Measurements from ENCODE around the gene IL1RAPL2.

DNA sequence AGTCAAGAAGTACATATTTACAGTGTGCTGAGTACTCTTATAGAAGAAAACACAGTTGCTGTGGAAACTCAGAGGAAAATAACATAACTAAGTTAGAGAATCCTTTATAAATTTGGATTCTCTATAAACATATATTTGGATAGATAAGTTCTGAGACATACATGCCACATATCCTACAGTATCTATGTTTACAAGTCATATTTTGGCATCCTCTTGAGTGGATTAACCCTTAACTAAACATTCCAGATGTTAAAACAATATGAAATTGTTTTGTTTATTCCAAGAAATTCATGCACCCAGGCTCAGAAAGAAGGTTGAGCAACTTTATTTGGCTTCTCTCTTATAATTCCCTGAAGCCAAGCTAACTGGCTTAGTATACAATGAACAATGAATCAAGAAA lies 387.3 kb downstream of the IL1RAPL2 start:
- no peak for TF ChIP-seq TOX (CRISPR knock-in tag; IDR thresholded peaks at IDR 0.05; ENCODE audit: borderline replicate concordance)
- TF ChIP-seq, protein P1, sequence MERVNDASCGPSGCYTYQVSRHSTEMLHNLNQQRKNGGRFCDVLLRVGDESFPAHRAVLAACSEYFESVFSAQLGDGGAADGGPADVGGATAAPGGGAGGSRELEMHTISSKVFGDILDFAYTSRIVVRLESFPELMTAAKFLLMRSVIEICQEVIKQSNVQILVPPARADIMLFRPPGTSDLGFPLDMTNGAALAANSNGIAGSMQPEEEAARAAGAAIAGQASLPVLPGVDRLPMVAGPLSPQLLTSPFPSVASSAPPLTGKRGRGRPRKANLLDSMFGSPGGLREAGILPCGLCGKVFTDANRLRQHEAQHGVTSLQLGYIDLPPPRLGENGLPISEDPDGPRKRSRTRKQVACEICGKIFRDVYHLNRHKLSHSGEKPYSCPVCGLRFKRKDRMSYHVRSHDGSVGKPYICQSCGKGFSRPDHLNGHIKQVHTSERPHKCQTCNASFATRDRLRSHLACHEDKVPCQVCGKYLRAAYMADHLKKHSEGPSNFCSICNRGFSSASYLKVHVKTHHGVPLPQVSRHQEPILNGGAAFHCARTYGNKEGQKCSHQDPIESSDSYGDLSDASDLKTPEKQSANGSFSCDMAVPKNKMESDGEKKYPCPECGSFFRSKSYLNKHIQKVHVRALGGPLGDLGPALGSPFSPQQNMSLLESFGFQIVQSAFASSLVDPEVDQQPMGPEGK (CRISPR knock-in tag; IDR thresholded peaks at IDR 0.05; ENCODE audit: borderline replicate concordance): no peak
- no peak for TF ChIP-seq ZFP3 (CRISPR knock-in tag; IDR thresholded peaks at IDR 0.05)
- no peak for TF ChIP-seq ZNF70 (CRISPR knock-in tag; IDR thresholded peaks at IDR 0.05)
- no peak for TF ChIP-seq ESRRG (CRISPR knock-in tag; IDR thresholded peaks at IDR 0.05)
- no peak for TF ChIP-seq PPARA (CRISPR knock-in tag; IDR thresholded peaks at IDR 0.05; ENCODE audit: borderline replicate concordance)
- TF ChIP-seq ZC3H10 (CRISPR knock-in tag; IDR thresholded peaks at IDR 0.05): no peak
- TF ChIP-seq, protein P2, sequence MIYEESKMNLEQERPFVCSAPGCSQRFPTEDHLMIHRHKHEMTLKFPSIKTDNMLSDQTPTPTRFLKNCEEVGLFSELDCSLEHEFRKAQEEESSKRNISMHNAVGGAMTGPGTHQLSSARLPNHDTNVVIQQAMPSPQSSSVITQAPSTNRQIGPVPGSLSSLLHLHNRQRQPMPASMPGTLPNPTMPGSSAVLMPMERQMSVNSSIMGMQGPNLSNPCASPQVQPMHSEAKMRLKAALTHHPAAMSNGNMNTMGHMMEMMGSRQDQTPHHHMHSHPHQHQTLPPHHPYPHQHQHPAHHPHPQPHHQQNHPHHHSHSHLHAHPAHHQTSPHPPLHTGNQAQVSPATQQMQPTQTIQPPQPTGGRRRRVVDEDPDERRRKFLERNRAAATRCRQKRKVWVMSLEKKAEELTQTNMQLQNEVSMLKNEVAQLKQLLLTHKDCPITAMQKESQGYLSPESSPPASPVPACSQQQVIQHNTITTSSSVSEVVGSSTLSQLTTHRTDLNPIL (CRISPR knock-in tag; IDR thresholded peaks at IDR 0.05; ENCODE audit: low read depth): no peak
- TF ChIP-seq, protein P3, sequence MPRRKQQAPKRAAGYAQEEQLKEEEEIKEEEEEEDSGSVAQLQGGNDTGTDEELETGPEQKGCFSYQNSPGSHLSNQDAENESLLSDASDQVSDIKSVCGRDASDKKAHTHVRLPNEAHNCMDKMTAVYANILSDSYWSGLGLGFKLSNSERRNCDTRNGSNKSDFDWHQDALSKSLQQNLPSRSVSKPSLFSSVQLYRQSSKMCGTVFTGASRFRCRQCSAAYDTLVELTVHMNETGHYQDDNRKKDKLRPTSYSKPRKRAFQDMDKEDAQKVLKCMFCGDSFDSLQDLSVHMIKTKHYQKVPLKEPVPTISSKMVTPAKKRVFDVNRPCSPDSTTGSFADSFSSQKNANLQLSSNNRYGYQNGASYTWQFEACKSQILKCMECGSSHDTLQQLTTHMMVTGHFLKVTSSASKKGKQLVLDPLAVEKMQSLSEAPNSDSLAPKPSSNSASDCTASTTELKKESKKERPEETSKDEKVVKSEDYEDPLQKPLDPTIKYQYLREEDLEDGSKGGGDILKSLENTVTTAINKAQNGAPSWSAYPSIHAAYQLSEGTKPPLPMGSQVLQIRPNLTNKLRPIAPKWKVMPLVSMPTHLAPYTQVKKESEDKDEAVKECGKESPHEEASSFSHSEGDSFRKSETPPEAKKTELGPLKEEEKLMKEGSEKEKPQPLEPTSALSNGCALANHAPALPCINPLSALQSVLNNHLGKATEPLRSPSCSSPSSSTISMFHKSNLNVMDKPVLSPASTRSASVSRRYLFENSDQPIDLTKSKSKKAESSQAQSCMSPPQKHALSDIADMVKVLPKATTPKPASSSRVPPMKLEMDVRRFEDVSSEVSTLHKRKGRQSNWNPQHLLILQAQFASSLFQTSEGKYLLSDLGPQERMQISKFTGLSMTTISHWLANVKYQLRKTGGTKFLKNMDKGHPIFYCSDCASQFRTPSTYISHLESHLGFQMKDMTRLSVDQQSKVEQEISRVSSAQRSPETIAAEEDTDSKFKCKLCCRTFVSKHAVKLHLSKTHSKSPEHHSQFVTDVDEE (CRISPR knock-in tag; IDR thresholded peaks at IDR 0.05): no peak
- TF ChIP-seq, protein P4, sequence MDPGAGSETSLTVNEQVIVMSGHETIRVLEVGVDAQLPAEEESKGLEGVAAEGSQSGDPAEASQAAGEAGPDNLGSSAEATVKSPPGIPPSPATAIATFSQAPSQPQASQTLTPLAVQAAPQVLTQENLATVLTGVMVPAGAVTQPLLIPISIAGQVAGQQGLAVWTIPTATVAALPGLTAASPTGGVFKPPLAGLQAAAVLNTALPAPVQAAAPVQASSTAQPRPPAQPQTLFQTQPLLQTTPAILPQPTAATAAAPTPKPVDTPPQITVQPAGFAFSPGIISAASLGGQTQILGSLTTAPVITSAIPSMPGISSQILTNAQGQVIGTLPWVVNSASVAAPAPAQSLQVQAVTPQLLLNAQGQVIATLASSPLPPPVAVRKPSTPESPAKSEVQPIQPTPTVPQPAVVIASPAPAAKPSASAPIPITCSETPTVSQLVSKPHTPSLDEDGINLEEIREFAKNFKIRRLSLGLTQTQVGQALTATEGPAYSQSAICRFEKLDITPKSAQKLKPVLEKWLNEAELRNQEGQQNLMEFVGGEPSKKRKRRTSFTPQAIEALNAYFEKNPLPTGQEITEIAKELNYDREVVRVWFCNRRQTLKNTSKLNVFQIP (CRISPR knock-in tag; IDR thresholded peaks at IDR 0.05; ENCODE audit: borderline replicate concordance, low read depth): no peak
